ENCODE data around the gene MED7. TPM values are rescaled to one million over a fixed set of nuclear protein-coding genes. Genes with fewer than 3 reads are reported as not detected.

MED7 gene
- total and polyA plus RNA-seq, 4 experiments from 2014 or later: 13.6 to 20.3 (median 17.7) TPM

DNA sequence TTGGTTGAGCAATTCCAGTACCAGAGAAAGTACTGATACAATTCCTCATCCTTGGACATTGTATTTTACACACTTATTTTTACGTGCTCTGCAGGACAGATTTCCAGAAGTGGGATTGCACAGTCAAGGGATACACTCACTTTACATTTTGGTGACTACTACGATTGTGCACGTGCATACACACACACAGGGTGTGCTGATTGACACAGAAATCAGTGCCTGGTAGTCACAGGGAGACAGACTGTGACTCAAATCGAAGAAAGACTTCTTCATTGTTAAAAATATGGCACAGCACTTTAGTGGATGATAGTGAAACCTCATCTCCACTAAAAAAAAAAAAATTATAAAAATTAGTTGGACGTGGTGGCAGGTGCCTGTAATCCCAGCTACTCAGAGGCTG, 21.9 kb upstream of the MED7 start:
- DNase-seq: no peak
- intact Hi-C loops (cut with micrococcal nuclease): no loop called here
- Mint-ChIP-seq H3K9me3 (peaks cover 0 to 3% (median 0%) of the 10 kb centered on the region in 8 donors), H3K27ac (peak overlapping the region in 1 of 7 donors; percentile 36), H3K4me1 (peaks cover 44 to 86% (median 58%) of the 10 kb centered on the region in 4 donors), H3K4me3 (no peak overlapping the region), H3K27me3 (no peaks in the 10 kb centered on the region), H3K36me3 (no peaks in the 10 kb centered on the region)
- CTCF ChIA-PET (ENCODE audit: partially characterized antibody): interaction anchor here (0.7 to 1.0 kb wide), 2 partner anchors 15 to 54 kb away, joined by 3 to 4 read pairs; no protein-coding TSS in a partner anchor
- POLR2A ChIA-PET (ENCODE audit: partially characterized antibody): interaction anchor here (0.6 to 11.1 kb wide), 2 partner anchors 9 to 21 kb away, joined by 3 to 171 read pairs; partner anchors contain the start of gene ITK
- H3K9me3 ChIP-seq (ENCODE audit: control insufficient read depth in 1 of 2, low read length in 2 of 2): no peaks in the 10 kb centered on the region
- no peaks in the 10 kb centered on the region for H3K36me3 ChIP-seq (ENCODE audit: insufficient read depth, low read length)
- peaks cover 51% of the 10 kb centered on the region for H3K4me1 ChIP-seq (ENCODE audit: insufficient read depth, low read length)
- no peaks in the 10 kb centered on the region for H3K27me3 ChIP-seq (ENCODE audit: insufficient read depth, low read length)
- no peak overlapping the region for H3K4me3 ChIP-seq (ENCODE audit: low read length in 2 of 2)
- H3K27ac ChIP-seq (ENCODE audit: low read depth, low read length): no peak overlapping the region

DNA sequence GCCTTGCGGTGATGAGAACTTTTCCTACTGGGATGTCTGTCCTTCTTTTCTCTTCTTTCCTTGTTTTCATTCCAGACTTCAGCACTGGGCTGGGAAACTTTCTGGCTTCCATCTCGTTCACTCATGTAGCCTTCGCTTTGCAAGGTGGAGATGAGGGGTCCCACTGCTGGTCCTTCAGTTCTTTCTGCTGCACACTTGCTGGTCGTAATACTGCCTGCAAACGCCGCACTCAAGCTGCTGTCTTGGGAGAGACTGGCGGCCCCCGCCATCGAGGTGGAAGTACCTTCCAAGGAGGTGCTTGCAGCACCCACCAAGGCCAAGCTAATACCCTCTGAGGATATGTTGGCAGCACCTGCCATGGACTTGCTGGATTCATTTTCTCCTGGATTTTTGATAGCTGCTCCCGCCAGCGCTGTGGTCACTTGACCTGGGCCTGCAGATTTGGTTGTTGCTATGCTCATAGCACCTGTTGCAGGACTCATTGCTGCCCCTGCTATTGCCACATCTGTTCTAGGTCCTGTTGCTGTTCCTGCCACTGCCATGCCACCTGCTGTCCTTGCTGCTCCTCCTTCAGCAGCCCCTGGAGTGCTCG, 20.4 kb upstream of the MED7 start:
- no peaks in the 10 kb centered on the region for H3K36me3 Mint-ChIP-seq
- Histone ChIP-seq H3K9me3 (ENCODE audit: control insufficient read depth in 1 of 2, low read length in 2 of 2) (no peaks in the 10 kb centered on the region), H3K36me3 (ENCODE audit: insufficient read depth, low read length) (no peaks in the 10 kb centered on the region), H3K27ac (ENCODE audit: low read depth, low read length) (no peak overlapping the region), H3K4me1 (ENCODE audit: insufficient read depth, low read length) (peaks cover 61% of the 10 kb centered on the region), H3K27me3 (ENCODE audit: insufficient read depth, low read length) (no peaks in the 10 kb centered on the region), H3K4me3 (ENCODE audit: low read length in 2 of 2) (no peak overlapping the region)
- H3K27me3 Mint-ChIP-seq: no peaks in the 10 kb centered on the region
- POLR2A ChIA-PET (ENCODE audit: partially characterized antibody): interaction anchor here (1.0 to 11.1 kb wide), 4 partner anchors 9 to 103 kb away, joined by 3 to 171 read pairs (median 5); partner anchors contain the start of gene ITK
- intact Hi-C loops (cut with micrococcal nuclease): no loop called here
- no peaks in the 10 kb centered on the region for H3K9me3 Mint-ChIP-seq
- H3K4me3 Mint-ChIP-seq: no peak overlapping the region
- peak overlapping the region in 4 of 7 donors; percentile 13 to 80 (median 34) for H3K27ac Mint-ChIP-seq
- H3K4me1 Mint-ChIP-seq: peaks cover 47 to 86% (median 61%) of the 10 kb centered on the region in 4 donors
- CTCF ChIA-PET (ENCODE audit: partially characterized antibody): interaction anchor here (2.4 kb wide), 1 partner anchor 9 kb away, joined by 7 read pairs; no protein-coding TSS in a partner anchor
- DNase-seq: no peak

GRCh38 chr5:157161996-157162395, 19.3 kb upstream of the MED7 start:
- peak overlapping the region in 1 of 7 donors; percentile 94 for H3K27ac Mint-ChIP-seq

DNA sequence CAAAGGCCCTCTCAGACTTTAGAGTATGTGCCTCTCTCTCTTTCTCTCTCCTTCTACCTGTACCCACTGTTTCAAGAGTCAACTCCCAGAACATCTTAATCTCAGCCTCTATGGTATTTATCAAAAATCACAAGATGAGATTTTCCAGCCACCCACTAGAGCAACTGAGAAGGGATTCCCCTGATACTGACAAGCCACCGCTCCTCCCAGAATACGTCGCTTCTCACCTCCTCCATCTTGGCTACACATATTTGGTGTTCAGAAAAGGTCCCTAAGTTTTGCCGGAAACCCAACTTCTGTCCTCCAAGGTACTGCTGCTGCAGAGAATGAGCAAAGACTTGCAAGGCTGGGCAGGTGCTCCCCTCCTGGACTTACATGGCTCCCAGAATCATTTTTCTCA, 17.3 kb upstream of the MED7 start:
- ChIA-PET POLR2A (ENCODE audit: partially characterized antibody) (interaction anchor here (1.0 kb wide), 4 partner anchors 20 to 59 kb away, joined by 3 to 9 read pairs (median 6); partner anchors contain the start of gene ITK), CTCF (ENCODE audit: partially characterized antibody) (interaction anchor here (1.0 kb wide), 1 partner anchor 11 kb away, joined by 4 read pairs; no protein-coding TSS in a partner anchor)
- no peaks in the 10 kb centered on the region for H3K36me3 Mint-ChIP-seq
- Histone ChIP-seq H3K36me3 (ENCODE audit: insufficient read depth, low read length) (no peaks in the 10 kb centered on the region), H3K9me3 (ENCODE audit: control insufficient read depth in 1 of 2, low read length in 2 of 2) (no peaks in the 10 kb centered on the region), H3K4me1 (ENCODE audit: insufficient read depth, low read length) (peaks cover 68% of the 10 kb centered on the region), H3K27ac (ENCODE audit: low read depth, low read length) (peak overlapping the region; percentile 88), H3K4me3 (ENCODE audit: low read length in 2 of 2) (peak overlapping the region in 1 of 2 donors; percentile 31), H3K27me3 (ENCODE audit: insufficient read depth, low read length) (no peaks in the 10 kb centered on the region)
- DNase-seq: peak; percentile 57 to 87 (median 64)
- no peaks in the 10 kb centered on the region for H3K27me3 Mint-ChIP-seq
- H3K9me3 Mint-ChIP-seq: no peaks in the 10 kb centered on the region
- H3K4me1 Mint-ChIP-seq: peaks cover 53 to 87% (median 66%) of the 10 kb centered on the region in 4 donors
- peak overlapping the region; percentile 91 to 99 (median 98) for H3K27ac Mint-ChIP-seq
- H3K4me3 Mint-ChIP-seq: peak overlapping the region in 7 of 8 donors; percentile 51 to 75 (median 67)
- intact Hi-C loops (cut with micrococcal nuclease): loop anchor here (1.0 kb wide), 1 partner anchor 12 kb away; no protein-coding TSS in a partner anchor

More at GRCh38 chr5:157161996-157162395, 19.3 kb upstream of the MED7 start:
- no peak overlapping the region for H3K4me3 ChIP-seq (ENCODE audit: low read length in 2 of 2)
- DNase-seq: no peak
- H3K9me3 Mint-ChIP-seq: no peaks in the 10 kb centered on the region
- ChIA-PET CTCF (ENCODE audit: partially characterized antibody) (interaction anchor here (1.1 to 2.4 kb wide), 6 partner anchors 10 to 32 kb away, joined by 3 to 7 read pairs (median 4); partner anchors contain the start of gene ITK), POLR2A (ENCODE audit: partially characterized antibody) (interaction anchor here (1.0 to 11.1 kb wide), 6 partner anchors 9 to 104 kb away, joined by 3 to 171 read pairs (median 4); partner anchors contain the start of genes ITK and MED7)
- H3K9me3 ChIP-seq (ENCODE audit: control insufficient read depth in 1 of 2, low read length in 2 of 2): no peaks in the 10 kb centered on the region
- H3K36me3 ChIP-seq (ENCODE audit: insufficient read depth, low read length): no peaks in the 10 kb centered on the region
- H3K27me3 Mint-ChIP-seq: no peaks in the 10 kb centered on the region
- H3K4me1 Mint-ChIP-seq: peaks cover 45 to 86% (median 61%) of the 10 kb centered on the region in 4 donors
- H3K27me3 ChIP-seq (ENCODE audit: insufficient read depth, low read length): no peaks in the 10 kb centered on the region
- H3K4me1 ChIP-seq (ENCODE audit: insufficient read depth, low read length): peaks cover 59% of the 10 kb centered on the region
- no peak overlapping the region for H3K4me3 Mint-ChIP-seq
- intact Hi-C loops (cut with micrococcal nuclease): no loop called here
- no peak overlapping the region for H3K27ac ChIP-seq (ENCODE audit: low read depth, low read length)
- H3K36me3 Mint-ChIP-seq: no peaks in the 10 kb centered on the region

- no peaks in the 10 kb centered on the region for H3K27me3 Mint-ChIP-seq
- CTCF ChIA-PET (ENCODE audit: partially characterized antibody): interaction anchor here (0.6 to 3.7 kb wide), 4 partner anchors 10 to 48 kb away, joined by 3 to 12 read pairs (median 6); no protein-coding TSS in a partner anchor
- H3K27ac Mint-ChIP-seq: peak overlapping the region; percentile 91 to 99 (median 98)
- no peaks in the 10 kb centered on the region for H3K9me3 ChIP-seq (ENCODE audit: control insufficient read depth in 1 of 2, low read length in 2 of 2)
- POLR2A ChIA-PET (ENCODE audit: partially characterized antibody): interaction anchor here (0.8 to 7.7 kb wide), 7 partner anchors 19 to 110 kb away, joined by 3 to 73 read pairs (median 6); partner anchors contain the start of gene ITK
- H3K4me1 Mint-ChIP-seq: peaks cover 57 to 91% (median 73%) of the 10 kb centered on the region in 4 donors
- H3K9me3 Mint-ChIP-seq: no peaks in the 10 kb centered on the region
- no peaks in the 10 kb centered on the region for H3K36me3 ChIP-seq (ENCODE audit: insufficient read depth, low read length)
- peak overlapping the region; percentile 88 for H3K27ac ChIP-seq (ENCODE audit: low read depth, low read length)
- peaks cover 0 to 2% of the 10 kb centered on the region in 2 donors for H3K36me3 Mint-ChIP-seq
- H3K4me3 ChIP-seq (ENCODE audit: low read length in 2 of 2): peak overlapping the region in 1 of 2 donors; percentile 31
- intact Hi-C loops (cut with micrococcal nuclease): loop anchor here (1.0 to 10.0 kb wide), 2 partner anchors 21 to 386 kb away; partner anchors contain the start of gene ITK
- peak overlapping the region in 7 of 8 donors; percentile 51 to 75 (median 65) for H3K4me3 Mint-ChIP-seq
- peaks cover 74% of the 10 kb centered on the region for H3K4me1 ChIP-seq (ENCODE audit: insufficient read depth, low read length)
- peak; percentile 74 to 87 (median 81) for DNase-seq
- H3K27me3 ChIP-seq (ENCODE audit: insufficient read depth, low read length): no peaks in the 10 kb centered on the region
Measured at GRCh38 chr5:157159209-157159751, 16.6 kb upstream of the MED7 start.

- intact Hi-C loops (cut with micrococcal nuclease): loop anchor here (10.0 kb wide), 1 partner anchor 387 kb away; no protein-coding TSS in a partner anchor
- DNase-seq: no peak
- no peak overlapping the region for H3K4me3 ChIP-seq (ENCODE audit: low read length in 2 of 2)
- H3K4me1 Mint-ChIP-seq: peaks cover 63 to 90% (median 77%) of the 10 kb centered on the region in 4 donors
- H3K27me3 Mint-ChIP-seq: no peaks in the 10 kb centered on the region
- peak overlapping the region in 4 of 8 donors; percentile 1 to 67 (median 46) for H3K4me3 Mint-ChIP-seq
- H3K36me3 Mint-ChIP-seq: peaks cover 0 to 4% of the 10 kb centered on the region in 2 donors
- ChIA-PET CTCF (ENCODE audit: partially characterized antibody) (interaction anchor here (0.7 to 3.7 kb wide), 8 partner anchors 8 to 79 kb away, joined by 3 to 12 read pairs (median 4); no protein-coding TSS in a partner anchor), POLR2A (ENCODE audit: partially characterized antibody) (interaction anchor here (0.7 to 7.7 kb wide), 17 partner anchors 9 to 150 kb away, joined by 3 to 73 read pairs (median 6); partner anchors contain the start of genes GARIN3, ITK and MED7)
- H3K4me1 ChIP-seq (ENCODE audit: insufficient read depth, low read length): peaks cover 92% of the 10 kb centered on the region
- H3K27me3 ChIP-seq (ENCODE audit: insufficient read depth, low read length): no peaks in the 10 kb centered on the region
- no peaks in the 10 kb centered on the region for H3K9me3 ChIP-seq (ENCODE audit: control insufficient read depth in 1 of 2, low read length in 2 of 2)
- peak overlapping the region; percentile 88 for H3K27ac ChIP-seq (ENCODE audit: low read depth, low read length)
- peak overlapping the region; percentile 83 to 94 (median 85) for H3K27ac Mint-ChIP-seq
- H3K9me3 Mint-ChIP-seq: no peaks in the 10 kb centered on the region
- no peaks in the 10 kb centered on the region for H3K36me3 ChIP-seq (ENCODE audit: insufficient read depth, low read length)
Measured at GRCh38 chr5:157157293-157157891, 14.7 kb upstream of the MED7 start.
